GF-D8 (cell line): ENCODE data around the gene POLR2J.
"Not testable (repeated sequence)": the region's sequence is repeated elsewhere in the genome, so short reads cannot be mapped to it uniquely, and the experiment has no call there.

Experiments
- DNase-seq: peaks from one replicate; lab custom pipeline; 2025; lab: John Stamatoyannopoulos, UW

Gene POLR2J

DNA sequence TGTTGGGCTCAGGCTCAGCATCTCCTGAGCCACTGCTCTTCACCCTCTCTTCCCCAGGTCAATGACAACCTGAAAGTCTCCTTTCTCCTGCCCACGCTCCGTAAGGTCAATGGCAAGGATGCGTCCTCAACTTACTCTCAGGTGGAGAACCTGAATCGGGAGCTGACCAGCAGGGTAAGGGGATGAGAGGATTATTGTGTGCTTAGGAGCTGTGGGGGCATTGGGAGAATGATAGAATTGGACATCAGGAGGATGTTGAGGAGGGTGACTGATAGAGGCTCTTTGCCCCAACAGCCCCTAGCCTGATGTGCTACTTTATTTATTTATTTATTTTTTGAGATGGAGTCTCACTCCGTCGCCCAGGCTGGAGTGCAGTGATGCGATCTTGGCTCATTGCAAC lies 12.6 kb downstream of the POLR2J start:
- DNase-seq: no peak

DNA sequence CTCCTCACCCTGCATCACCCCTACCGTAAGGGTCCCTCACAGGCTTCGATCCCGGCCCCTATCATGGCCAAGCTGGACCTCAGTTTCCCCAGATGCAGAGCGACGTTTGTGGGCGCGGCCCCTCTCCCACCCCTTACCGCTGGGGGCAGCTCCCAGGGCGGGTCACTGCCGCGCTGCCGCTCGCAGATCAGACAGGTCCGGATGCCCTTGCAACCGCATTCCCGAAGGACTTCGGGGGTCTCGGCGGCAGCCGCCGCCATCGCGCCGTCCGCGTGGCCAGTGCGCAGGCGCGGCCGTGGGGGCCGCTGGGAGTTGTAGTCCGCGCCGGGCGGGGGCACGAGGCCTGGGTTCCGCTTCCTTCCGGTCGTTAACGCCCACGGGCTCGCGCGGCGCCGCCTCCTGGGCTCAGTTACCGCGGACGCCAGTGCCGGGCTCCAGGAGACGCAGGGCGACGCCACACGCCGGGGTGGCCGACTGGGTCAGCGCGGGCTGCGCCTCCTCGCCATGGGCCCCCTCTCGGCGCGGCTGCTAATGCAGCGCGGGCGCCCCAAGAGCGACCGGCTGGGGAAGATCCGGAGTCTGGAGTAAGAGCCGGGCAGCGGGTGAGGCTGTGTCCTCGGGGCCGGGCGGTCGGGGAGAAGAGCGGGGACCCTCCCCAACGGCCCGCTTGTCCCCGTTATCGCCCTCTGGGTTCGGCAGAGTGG lies 14.0 kb downstream of the POLR2J start, which contains the start of the genes ALKBH4 and LRWD1:
ALKBH4 (minus strand) TSS at position 287 of the 704 bp plus-strand sequence; CDS start at position 260, 27 bp downstream.
LRWD1 (plus strand) TSS at position 408 of the 704 bp plus-strand sequence; CDS start at position 505, 97 bp downstream.
- DNase-seq: peak; percentile 68

DNA sequence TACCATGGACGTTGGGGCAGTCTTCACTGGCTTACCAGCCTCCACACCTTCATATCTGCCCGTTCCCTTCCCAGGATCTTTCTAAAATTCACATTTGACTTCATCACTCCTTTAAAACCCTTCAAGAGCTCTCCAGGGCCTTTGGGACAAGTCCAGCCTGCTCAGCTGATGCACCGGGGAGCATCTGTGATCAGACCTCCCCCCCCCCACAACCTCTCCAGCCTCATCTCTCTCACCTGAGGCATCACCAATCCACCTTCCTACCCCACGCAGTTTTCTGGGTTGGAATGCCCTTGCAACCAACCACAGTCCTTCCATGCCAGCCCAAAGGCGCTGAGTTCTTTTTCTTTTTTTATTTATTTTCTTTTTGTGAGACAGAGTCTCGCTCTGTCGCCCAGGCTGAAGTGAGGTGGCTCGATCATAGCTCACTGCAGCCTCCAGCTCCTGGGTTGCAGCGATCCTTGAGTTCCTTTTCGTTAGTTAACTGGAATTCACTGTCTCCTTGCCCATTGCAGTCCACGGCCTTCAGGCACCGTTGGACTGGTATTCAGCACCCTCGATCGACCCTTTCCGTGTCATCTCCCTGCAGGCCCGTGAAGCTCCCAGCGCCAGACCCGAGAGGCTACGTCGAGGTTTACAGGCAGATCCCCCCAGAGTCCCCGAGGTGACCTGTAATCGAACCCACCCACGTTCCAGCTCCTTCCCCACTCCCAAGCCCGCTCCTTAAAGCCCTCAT lies 14.7 kb downstream of the POLR2J start:
- no peak for DNase-seq

DNA sequence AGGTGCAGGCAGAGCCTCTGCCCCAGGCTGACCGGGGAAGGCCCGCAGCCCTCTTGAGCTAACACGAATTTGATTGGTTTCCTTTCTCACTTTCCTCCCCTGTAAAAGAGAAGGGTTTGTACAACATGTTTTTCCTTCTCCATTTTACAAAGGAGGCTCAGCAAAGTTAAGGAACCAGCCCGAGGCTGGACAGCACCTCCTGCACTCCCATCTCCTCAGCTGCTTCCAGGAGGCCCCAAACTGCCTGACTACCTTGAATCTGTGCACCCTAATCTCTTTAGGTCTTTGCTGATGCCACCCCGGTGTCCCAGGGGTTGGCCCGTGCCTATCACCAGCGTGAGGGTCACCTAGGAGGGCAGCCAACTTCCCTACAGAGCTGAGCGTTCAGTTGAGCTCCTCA lies 18.3 kb downstream of the POLR2J start:
- no peak for DNase-seq

DNA sequence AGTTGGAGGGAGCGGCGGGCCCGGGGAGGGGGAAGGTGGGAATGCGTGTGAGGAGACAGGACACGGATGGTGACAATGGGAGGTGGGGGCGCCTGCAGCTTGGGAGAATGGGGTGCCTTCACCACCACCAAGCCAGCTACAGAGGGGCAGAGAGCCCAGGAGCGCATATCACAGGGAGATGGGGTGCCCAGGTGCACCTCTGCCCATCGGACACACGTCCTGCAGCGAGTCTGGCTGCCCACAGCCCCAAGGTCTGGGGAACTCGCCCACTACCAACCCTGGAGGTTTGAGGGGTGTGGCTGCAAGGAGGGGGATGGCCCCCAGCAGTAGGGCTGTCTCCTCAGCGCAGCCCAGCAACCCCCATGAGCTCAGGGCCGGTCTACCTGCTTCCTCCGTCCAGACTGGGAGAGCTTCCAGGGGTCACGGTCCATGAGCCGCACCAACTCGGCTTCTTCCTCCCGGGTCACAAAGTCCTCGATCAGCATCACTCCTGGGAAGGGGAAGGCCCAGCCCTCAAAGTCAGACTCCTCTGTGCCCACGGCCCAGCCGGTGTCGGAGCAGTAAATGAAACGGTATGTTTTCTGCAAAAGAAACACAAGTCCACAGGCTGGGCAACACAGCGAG lies 19.4 kb downstream of the POLR2J start:
- DNase-seq: no peak

DNA sequence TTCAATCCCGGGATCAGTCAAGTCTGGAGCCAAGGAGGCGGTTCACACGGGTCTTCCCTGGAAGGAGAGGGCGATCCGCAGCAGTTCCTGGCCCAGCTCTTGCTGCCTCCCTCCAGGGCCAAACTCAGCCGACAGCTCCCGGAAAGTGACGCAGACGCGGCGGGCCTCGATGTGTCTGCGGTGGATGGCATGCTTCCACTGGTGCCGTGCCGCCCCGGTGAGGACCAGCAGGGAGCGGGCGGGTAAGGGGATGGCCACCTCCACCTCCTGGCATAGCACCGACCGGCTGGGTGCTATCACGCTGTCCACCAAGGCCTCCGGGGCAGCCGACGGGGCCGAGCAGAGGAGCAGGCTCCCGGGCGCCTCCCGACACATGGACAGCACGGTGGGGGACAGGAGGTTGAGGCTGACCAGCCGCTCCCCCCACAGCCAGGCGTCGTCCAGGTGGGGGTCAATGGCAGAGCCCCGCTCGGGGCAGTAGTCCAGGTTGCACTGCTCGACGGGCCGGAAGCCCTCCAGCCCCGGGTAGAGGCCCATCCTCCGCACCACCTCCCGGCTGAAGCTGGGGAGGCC lies 21.3 kb downstream of the POLR2J start:
- no peak for DNase-seq

DNA sequence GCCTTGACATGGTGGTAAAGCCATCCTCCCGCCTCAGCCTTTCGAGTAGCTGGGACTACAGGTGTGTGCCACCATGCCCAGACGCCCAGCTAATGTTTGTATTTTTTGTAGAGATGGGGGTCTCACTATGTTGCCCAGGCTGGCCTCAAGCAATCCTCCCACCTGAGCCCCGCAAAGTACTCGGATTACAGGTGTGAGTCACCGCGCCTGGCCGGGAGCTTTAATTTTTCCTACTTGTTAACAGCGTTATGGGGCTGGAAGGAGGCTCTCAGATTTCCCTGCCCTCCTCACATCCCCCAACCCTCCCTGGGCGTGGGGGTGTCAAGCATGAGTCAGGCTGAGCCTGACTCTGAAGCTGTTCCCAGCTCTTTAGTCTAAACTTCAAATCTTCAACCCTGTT lies 22.4 kb downstream of the POLR2J start:
- DNase-seq: no peak

DNA sequence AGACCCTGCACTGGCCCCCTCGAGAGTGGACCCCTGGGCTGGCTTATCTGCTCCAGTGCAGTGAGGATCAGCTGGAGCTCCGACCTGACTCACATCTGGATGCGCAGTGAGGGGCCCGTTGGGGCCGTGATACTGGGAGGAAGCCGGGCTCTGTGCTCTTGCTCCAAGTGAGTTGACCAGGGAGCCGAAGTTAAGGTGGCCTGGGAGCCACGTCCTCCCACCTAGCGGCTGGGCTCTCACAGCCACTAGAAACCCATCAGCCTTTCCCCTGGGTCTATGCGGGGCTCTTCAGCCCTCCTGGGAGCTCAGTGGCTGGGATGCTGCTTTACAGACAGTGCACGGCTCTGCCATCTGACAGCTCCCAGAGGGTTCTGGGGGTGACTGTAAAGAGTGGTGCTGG lies 23.1 kb downstream of the POLR2J start:
- no peak for DNase-seq

DNA sequence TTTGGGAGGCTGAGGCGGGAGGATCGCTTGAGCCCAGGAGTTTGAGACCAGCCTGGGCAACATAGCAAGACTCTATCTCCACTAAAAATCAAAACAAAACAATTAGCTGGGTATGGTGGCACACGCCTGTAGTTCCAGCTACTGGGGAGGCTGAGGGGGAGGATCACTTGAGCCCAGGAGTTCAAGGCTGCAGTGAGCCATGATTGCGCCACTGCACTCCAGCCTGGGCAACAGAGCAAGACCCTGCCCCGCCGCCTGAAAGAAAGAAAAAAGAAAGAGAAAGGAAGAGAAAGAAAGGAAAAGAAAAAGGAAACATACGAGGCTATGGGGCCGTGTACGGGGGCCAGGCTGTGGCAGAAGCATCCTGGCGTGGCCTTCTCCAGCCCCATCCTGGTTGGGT lies 23.8 kb downstream of the POLR2J start:
- not testable (repeated sequence) for DNase-seq

DNA sequence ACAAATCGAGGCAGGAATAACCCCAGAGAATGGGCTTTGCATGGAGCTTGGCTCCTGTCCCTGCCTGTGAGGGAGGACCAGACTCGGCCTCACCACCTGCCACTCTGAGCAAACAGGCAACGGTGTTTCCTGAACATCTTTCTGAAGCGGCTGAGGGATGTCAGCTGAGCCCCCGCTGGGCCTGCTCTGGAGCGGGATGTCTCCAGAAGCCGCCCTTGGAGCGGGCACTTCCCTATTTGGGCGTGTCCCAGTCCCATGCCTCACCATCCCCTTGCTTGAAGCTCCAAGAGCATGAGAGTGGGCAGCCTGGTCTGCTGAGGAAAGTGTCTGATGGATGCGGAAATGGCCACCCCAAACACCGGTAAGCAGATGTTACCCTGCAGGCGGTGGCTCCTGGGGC lies 24.3 kb downstream of the POLR2J start:
- no peak for DNase-seq

DNA sequence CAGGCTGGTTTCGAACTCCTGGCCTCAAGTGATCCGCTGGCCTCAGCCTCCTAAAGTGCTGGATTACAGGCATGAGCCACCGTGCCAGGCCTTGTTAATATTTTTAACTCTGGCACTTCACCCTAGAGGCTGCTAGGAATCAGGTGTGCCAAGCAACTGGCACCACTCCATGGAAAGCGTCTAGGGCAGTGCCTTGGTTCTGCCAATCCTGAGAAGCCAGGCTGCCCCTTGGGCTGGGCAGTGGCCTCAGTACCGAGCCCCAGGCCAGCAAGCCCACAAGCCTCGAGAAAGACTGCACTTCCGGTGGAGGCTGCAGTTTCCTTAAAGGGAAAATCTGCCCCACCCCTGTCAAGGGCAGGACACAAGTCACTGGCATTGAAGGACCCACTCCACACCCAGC lies 25.4 kb downstream of the POLR2J start:
- DNase-seq: no peak

DNA sequence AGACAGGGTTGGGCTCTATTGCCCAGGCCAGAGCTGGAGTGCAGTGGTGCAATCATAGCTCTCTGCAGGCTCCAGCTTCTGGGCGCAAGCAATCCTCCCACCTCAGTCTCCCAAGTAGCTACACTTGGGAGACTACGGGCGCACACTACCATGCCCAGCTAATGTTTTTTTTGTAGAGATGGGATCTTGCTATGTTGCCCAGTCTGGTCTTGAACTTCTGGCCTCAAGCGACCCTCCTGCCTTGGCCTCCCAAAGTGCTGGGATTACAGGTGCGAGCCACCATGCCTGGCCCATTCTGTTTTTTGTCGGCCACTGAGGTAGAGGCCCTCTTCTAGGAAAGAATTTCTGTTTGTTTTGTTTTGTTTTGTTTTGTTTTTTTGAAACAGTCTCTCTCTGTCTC lies 26.3 kb downstream of the POLR2J start:
- no peak for DNase-seq

DNA sequence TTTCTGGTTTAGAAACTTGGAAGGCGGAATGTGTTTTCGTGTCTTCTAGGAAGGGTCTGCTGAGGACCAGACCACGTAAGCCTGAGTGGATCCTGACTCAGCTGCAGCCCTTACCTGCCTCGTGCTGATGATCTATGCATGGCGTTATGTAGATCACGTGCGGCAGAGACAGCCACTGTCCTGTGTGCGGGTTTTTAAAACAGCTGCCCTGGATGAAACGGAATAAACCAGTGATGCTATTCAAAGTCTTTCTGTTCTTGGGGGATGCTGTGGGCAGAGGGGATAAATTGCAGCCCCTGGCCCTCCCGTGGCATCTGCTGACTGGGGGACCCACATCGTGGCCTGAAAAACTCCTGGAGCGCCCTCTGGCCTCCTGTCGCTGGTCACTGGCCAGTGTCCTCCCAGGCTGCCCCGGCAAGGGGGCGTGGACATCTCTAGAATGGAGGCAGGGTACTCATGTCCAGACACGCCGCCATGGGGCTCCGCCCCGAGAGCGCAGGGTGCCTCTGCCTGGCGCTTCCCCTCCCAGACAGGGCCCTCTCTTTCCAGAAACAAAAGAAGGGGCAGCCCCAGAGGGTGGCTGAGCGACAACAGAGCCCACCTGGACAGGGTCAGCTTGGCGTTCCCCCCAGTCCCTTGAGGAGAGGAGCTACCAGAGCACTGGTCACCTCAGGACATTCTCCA lies 27.2 kb downstream of the POLR2J start:
- DNase-seq: no peak

DNA sequence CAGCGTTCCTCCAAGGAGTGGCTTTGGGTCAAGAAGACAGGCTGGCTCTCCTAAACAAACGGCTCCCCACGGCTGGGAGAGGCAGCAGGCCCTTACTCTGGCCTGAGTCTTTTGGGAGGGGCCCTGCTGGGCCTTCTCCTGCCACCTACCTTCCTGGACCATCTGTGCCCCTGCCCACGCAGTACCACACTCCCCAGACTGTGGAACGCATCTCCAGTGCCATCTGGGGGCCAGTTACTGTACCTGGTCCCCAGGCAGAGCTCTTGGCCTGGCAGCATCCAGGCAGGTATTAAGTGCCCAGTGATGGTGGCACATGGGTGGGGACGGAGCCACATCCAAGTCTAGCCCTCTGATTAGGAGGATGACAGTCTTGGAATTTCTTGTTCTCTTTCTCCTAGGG lies 28.5 kb downstream of the POLR2J start:
- no peak for DNase-seq

DNA sequence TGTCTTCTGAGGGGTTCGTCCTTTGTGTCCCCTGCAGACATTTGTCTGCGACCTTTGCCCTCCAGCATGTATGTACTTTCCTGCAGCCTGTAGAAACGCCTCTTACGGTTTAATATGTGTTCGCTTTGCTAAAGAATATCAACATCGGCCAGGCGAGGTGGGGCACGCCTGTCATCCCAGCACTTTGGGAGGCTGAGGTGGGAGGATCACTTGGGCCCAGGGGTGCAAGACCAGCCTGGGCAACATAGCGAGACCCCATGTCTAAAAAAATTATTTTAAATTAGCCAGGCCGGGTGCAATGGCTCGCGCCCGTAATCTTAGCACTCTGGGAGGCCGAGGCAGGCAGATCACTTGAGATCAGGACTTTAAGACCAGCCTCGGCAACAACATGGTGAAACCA lies 29.6 kb downstream of the POLR2J start:
- DNase-seq: no peak

DNA sequence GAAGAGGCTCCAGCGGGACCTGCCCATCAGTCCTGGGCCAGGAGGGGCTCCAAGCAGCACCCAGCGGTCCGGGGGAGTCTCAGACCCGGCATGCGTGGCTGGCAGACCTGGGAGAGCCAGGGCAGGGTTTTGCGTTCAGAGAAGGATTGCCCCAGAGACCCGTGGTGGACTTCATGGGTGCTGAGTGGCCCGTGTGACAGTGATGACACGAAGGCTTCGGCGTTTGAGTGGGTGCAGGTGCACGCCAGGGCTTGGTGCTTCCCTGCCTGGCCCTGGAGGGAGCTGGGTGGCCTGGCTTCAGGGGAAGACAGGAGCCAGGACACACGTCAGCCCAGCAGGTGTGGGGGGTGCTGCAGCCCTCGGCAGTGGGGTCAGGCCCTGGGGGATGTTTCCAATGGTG lies 31.4 kb downstream of the POLR2J start:
- DNase-seq: no peak

DNA sequence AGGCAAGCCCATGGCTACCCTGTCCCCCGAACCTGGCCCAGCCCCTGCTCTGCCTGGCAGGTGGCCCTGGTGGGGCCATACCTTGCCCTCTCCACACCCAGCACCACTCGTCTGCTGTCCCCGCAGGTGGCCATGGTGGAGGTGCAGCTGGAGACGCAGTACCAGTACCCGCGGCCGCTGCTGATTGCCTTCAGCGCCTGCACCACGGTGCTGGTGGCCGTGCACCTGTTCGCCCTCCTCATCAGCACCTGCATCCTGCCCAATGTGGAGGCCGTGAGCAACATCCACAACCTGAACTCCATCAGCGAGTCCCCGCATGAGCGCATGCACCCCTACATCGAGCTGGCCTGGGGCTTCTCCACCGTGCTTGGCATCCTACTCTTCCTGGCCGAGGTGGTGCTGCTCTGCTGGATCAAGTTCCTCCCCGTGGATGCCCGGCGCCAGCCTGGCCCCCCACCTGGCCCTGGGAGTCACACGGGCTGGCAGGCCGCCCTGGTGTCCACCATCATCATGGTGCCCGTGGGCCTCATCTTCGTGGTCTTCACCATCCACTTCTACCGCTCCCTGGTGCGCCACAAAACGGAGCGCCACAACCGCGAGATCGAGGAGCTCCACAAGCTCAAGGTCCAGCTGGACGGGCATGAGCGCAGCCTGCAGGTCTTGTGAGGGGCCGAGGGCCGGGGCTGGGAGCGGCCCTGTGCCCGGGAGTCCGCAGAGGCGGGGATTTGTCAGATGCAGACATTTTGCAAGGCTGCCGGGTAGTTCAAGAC lies 32.1 kb downstream of the POLR2J start:
- DNase-seq: no peak

DNA sequence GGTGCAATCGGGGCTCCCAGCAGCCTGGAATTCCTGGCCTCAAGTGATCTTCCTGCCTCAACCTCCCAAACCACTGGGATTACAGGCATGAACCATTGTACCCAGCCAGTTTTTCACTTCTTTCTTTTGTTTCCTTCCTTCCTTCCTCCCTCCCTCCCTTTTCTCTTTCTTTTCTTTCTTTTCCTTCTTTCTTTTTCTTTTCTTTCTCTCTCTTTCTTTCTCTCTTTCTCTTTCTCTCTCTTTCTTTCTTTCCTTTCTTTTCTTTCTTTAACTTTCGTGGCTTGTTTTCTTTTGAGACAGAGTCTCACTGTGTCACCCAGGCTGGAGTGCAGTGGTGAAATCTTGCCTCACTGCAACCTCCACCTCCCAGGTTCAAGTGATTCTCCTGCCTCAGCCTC lies 33.0 kb downstream of the POLR2J start:
- DNase-seq: no peak

DNA sequence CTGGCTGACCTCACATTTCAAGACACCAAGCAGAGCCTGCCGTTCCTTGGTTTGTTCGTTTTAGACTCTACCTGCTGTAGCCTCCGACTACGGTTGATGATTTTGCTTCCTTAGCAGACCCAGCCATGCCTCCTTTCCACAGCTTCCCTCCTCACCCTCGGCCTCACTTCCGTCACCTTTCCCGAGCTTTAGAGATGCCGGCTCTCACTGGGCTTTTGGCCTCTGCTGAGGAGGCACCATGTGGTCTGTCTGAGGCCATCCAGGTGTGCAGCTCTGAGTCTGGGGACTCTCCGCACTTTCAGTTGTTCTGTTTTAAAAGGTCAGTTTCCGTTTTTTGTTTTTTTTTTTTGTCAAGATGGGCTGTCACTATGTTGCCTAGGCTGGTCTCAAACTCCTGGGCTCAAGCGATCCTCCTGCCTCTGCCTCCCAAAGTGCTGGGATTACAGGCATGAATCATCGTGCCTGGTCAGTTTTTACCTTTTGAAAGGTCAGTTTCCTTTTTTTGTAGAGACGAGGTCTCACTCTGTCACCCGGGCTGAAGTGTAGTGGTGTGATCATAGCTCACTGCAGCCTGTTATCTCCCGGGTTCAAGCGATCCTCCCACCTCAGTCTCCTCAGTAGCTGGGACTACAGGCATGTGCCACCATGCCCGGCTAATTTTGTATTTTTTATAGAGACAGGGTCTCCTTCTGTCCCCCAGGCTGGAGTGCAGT lies 33.6 kb downstream of the POLR2J start:
- DNase-seq: no peak

DNA sequence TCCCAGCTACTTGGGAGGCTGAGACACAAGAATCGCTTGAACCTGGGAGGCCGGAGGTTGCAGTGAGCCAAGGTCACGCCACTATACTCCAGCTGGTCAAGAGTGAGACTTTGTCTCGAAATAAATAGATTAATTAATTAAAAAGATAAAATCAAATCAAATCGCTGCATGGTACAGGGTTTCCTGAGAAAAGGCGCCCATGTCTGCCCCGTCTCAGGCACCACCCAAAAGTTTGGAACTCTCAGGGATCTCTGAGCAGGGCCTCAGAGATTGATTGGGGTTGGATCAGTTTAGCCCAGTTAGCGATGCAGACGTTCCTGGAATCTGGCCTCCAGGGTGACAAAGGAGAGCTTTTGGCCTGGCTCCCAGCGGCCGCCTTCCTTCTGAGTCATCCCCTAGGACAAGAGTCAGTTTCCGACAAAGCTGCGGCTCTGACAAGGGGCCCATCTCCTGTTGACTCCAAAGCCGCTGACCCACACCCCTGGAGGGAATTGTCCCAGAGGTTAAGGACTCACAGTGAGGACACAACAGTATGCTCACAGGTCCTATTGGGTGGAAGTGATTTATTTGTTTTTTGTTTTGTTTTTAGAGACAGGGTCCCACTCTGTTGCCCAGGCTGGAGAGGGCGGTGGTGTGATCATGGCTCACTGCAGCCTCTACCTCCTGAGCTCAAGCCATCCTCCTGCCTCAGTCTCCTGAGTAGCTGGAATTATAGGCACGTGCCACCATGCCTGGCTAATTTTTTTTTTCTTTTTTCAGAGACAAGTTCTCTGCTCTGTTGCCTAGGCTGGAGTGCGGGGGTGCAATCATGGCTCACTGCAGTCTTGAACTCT lies 38.5 kb downstream of the POLR2J start:
- no peak for DNase-seq
